Loucy (cell line): ENCODE data around the gene FCHO1.

Source experiments
- H2AFZ ChIP-seq: fragments of 200-600 bp; sonication (generic); 2 replicates; pipeline ENCODE4 v1.6.0; 2016; ENCODE audit warnings: antibody characterized with exemption, mild to moderate bottlenecking, low read length, moderate library complexity
- H3F3A ChIP-seq: fragments of 200-600 bp; 2 replicates; pipeline ENCODE4 v1.6.0; 2016; ENCODE audit warnings: antibody characterized with exemption, low read depth, mild to moderate bottlenecking
- H3K27me3 ChIP-seq: fragments of 200-600 bp; sonication (generic); 2 replicates; pipeline ENCODE4 v1.6.1; 2014; ENCODE audit warnings: low read length, mild to moderate bottlenecking; ENCODE audit not compliant: insufficient read depth, poor library complexity, severe bottlenecking
- H3K36me3 ChIP-seq: fragments of 200-600 bp; sonication (generic); 2 replicates; pipeline ENCODE4 v1.6.1; 2016; ENCODE audit warnings: low read length; ENCODE audit not compliant: insufficient read depth
- H3K4me1 ChIP-seq: fragments of 200-600 bp; sonication (generic); 2 replicates; pipeline ENCODE4 v1.5.1; 2014; ENCODE audit warnings: low read length, mild to moderate bottlenecking; ENCODE audit not compliant: insufficient read depth, poor library complexity, severe bottlenecking
- H3K4me2 ChIP-seq: fragments of 200-600 bp; sonication (generic); 2 replicates; pipeline ENCODE4 v1.6.0; 2014; ENCODE audit warnings: antibody characterized with exemption, low read length, low read depth, mild to moderate bottlenecking; ENCODE audit not compliant: poor library complexity, severe bottlenecking
- H3K4me3 ChIP-seq: fragments of 200-600 bp; sonication (generic); 2 replicates; pipeline ENCODE4 v1.5.1; 2014; ENCODE audit warnings: low read length, mild to moderate bottlenecking, mixed read lengths; ENCODE audit not compliant: poor library complexity, severe bottlenecking
- H3K79me2 ChIP-seq: fragments of 200-600 bp; sonication (generic); 2 replicates; pipeline ENCODE4 v1.6.1; 2014; ENCODE audit warnings: low read length; ENCODE audit not compliant: insufficient read depth
- H3K9ac ChIP-seq: fragments of 200-600 bp; sonication (generic); 2 replicates; pipeline ENCODE4 v1.6.0; 2014; ENCODE audit warnings: mild to moderate bottlenecking, low read depth, low read length, moderate library complexity; ENCODE audit not compliant: poor library complexity, severe bottlenecking
- H3K9me2 ChIP-seq: fragments of 200-600 bp; sonication (generic); replicated peaks from 2 replicates; pipeline ENCODE4 v1.6.1; 2016; ENCODE audit warnings: low read depth, low read length, mixed read lengths
- H3K9me3 ChIP-seq: fragments of 200-600 bp; sonication (generic); 2 replicates; pipeline ENCODE4 v1.6.1; 2014; ENCODE audit warnings: mild to moderate bottlenecking, antibody characterized with exemption, low read length, low read depth; ENCODE audit not compliant: insufficient read depth
- H4K20me1 ChIP-seq: fragments of 200-600 bp; sonication (generic); 2 replicates; pipeline ENCODE4 v1.6.0; 2014; ENCODE audit warnings: antibody characterized with exemption, low read length, mild to moderate bottlenecking; ENCODE audit not compliant: insufficient read depth, poor library complexity, severe bottlenecking
- EZH2phosphoT487 ChIP-seq: fragments of 200-600 bp; IDR thresholded peaks from 2 replicates; pipeline ENCODE4 v1.6.1; 2018; ENCODE audit warnings: antibody characterized with exemption, mild to moderate bottlenecking, moderate library complexity, borderline replicate concordance
- TF ChIP-seq, protein P1 (sequence below): fragments of 200-600 bp; sonication (generic); conservative IDR thresholded peaks from 2 replicates; pipeline ENCODE4 v1.5.1; 2014; ENCODE audit warnings: mild to moderate bottlenecking, antibody characterized with exemption, low read length

Gene FCHO1

GRCh38 chr19:17724655-17725054 is 26.6 kb upstream of the FCHO1 start:
- Histone ChIP-seq H3K9me2 (no peaks in the 10 kb centered on the region), H4K20me1 (peaks cover 34% of the 10 kb centered on the region), H3K4me1 (peaks cover 28% of the 10 kb centered on the region), H3K4me2 (no peak overlapping the region), H2AFZ (no peak overlapping the region), H3K9me3 (no peaks in the 10 kb centered on the region), H3K79me2 (peaks cover 68% of the 10 kb centered on the region), H3F3A (no peaks in the 10 kb centered on the region), H3K36me3 (peaks cover 49% of the 10 kb centered on the region; the same call in 1 of the 2 replicates), H3K4me3 (no peak overlapping the region), H3K9ac (no peak overlapping the region), H3K27me3 (no peaks in the 10 kb centered on the region)
- TF ChIP-seq EZH2phosphoT487 = no peak
- TF ChIP-seq, protein P1, sequence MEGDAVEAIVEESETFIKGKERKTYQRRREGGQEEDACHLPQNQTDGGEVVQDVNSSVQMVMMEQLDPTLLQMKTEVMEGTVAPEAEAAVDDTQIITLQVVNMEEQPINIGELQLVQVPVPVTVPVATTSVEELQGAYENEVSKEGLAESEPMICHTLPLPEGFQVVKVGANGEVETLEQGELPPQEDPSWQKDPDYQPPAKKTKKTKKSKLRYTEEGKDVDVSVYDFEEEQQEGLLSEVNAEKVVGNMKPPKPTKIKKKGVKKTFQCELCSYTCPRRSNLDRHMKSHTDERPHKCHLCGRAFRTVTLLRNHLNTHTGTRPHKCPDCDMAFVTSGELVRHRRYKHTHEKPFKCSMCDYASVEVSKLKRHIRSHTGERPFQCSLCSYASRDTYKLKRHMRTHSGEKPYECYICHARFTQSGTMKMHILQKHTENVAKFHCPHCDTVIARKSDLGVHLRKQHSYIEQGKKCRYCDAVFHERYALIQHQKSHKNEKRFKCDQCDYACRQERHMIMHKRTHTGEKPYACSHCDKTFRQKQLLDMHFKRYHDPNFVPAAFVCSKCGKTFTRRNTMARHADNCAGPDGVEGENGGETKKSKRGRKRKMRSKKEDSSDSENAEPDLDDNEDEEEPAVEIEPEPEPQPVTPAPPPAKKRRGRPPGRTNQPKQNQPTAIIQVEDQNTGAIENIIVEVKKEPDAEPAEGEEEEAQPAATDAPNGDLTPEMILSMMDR = no peak

- TF ChIP-seq EZH2phosphoT487 = no peak
- TF ChIP-seq, protein P1 = peak; percentile 58
- no peaks in the 10 kb centered on the region for H3K9me2 ChIP-seq
- peaks cover 49% of the 10 kb centered on the region; the same call in 1 of the 2 replicates for H3K36me3 ChIP-seq
- H4K20me1 ChIP-seq = peaks cover 26% of the 10 kb centered on the region
- no peak overlapping the region for H3K9ac ChIP-seq
- no peak overlapping the region for H3K4me2 ChIP-seq
- H3K4me3 ChIP-seq = no peak overlapping the region
- H3K4me1 ChIP-seq = peaks cover 32% of the 10 kb centered on the region
- no peaks in the 10 kb centered on the region for H3K27me3 ChIP-seq
- H3K79me2 ChIP-seq = peaks cover 68% of the 10 kb centered on the region
- H3F3A ChIP-seq = no peaks in the 10 kb centered on the region
- H3K9me3 ChIP-seq = no peaks in the 10 kb centered on the region
- no peak overlapping the region for H2AFZ ChIP-seq
Observed at GRCh38 chr19:17725422-17726078, 25.7 kb upstream of the FCHO1 start.

DNA sequence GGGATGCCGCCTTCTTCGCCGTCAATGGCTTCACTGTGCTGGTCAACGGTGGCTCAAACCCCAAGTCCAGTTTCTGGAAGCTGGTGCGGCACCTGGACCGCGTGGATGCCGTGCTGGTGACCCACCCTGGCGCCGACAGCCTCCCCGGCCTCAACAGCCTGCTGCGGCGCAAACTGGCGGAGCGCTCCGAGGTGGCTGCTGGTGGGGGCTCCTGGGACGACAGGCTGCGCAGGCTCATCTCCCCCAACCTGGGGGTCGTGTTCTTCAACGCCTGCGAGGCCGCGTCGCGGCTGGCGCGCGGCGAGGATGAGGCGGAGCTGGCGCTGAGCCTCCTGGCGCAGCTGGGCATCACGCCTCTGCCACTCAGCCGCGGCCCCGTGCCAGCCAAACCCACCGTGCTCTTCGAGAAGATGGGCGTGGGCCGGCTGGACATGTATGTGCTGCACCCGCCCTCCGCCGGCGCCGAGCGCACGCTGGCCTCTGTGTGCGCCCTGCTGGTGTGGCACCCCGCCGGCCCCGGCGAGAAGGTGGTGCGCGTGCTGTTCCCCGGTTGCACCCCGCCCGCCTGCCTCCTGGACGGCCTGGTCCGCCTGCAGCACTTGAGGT is 25.0 kb upstream of the FCHO1 start:
- Histone ChIP-seq H4K20me1 (peaks cover 22% of the 10 kb centered on the region), H3K4me1 (peaks cover 27% of the 10 kb centered on the region), H3K36me3 (peaks cover 55% of the 10 kb centered on the region; the same call in 1 of the 2 replicates), H2AFZ (no peak overlapping the region), H3K4me2 (no peak overlapping the region), H3F3A (no peaks in the 10 kb centered on the region), H3K9me3 (no peaks in the 10 kb centered on the region), H3K9ac (no peak overlapping the region), H3K4me3 (no peak overlapping the region), H3K79me2 (peaks cover 68% of the 10 kb centered on the region), H3K27me3 (no peaks in the 10 kb centered on the region), H3K9me2 (no peaks in the 10 kb centered on the region)
- TF ChIP-seq, protein P1 = no peak
- no peak for TF ChIP-seq EZH2phosphoT487
